Subcutaneous adipose tissue (tissue), 4 donors: ENCODE measurements around the gene DPP10. TPM values are rescaled to one million over a fixed set of nuclear protein-coding genes. Genes with fewer than 3 reads are reported as not detected.

Source experiments
- CTCF ChIP-seq: fragments of 450-650 bp; IDR thresholded peaks from one replicate; pipeline ENCODE4 v1.5.1; 2016; ENCODE audit warnings: low read depth, mild to moderate bottlenecking, control low read depth, antibody characterized with exemption, moderate library complexity
- total RNA-seq, 4 donors: library from RNA; depleted of rRNA; stranded (reverse); fragments of >200 nt; gene quantifications; one replicate each; pipeline ENCODE4 v1.1.0, GENCODE V29; 2016

Gene DPP10
- total RNA-seq, 4 donors from 2014 or later: 0.94 TPM; not detected in 3

DNA sequence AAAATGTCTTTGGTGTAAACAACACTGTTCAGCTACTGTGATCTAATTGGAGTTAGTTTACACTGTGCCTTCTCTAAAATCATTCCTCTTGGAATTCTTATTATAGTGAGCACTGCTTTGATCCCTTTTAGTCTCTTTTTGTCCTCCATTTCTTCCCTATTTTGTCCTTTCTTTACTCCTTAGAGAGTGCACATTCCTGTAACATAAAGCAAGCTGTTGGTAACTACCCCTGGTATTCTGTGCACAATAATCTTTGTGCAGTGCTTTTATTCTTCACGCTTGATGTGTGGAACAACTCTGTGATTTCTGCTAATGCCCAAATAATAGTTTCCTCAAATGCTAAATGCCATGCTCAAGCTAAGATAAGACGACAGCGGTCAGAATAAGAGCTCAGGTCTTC is 401.5 kb downstream of the DPP10 start:
- no peak for TF ChIP-seq CTCF

DNA sequence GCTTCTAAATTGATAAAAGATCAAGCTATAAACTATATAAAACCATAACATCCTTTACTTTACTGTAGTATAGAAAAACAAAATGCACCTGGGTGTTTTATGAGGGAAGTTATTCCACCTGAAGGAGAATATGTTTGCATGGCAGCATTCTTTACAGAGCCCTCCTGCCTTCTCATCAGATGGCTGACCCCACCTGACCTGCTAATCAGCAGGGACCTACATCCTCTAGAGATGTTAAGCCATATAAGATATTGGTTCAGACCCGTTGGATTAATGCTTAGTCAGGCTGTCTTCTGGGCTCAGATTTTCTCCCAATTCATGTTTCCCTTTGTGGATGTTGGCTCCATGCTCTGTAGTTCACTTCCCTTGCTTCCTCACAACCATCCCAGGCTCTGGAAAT is 414.8 kb downstream of the DPP10 start:
- no peak for TF ChIP-seq CTCF

DNA sequence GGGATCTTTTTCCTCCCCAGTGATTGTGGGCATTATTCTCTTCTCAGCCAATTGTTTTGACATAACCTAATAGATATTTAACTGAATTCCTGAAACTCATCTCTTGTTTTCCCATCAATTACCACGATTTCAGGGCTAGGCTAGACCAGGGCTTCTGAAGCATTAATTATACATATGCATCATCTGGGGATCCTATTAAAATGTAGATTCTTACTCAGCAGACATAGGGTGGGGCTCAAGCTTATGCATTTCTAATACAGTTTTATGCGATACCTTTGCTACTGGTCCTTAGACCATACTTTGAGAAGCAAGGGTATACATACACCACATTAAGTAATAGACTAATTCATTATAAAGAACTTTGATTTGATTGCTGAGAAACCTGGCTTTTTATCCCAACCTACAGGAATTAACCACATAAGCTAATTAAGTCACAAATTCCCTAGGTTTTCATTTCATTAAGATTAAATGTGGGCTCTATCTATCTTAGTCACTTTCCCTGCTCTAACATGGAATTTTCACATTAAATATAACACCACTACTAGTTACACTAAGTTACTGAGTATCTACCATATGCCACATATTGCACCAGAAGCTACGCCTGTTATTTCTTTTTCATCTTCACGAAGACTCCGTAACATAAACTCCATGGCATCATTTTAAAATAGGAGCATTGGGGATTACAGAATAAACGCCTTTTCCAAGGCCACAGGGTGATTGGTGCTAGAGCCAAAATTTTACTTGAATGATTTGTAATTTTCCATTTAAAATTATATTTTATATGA is 417.5 kb downstream of the DPP10 start:
- TF ChIP-seq CTCF: no peak

DNA sequence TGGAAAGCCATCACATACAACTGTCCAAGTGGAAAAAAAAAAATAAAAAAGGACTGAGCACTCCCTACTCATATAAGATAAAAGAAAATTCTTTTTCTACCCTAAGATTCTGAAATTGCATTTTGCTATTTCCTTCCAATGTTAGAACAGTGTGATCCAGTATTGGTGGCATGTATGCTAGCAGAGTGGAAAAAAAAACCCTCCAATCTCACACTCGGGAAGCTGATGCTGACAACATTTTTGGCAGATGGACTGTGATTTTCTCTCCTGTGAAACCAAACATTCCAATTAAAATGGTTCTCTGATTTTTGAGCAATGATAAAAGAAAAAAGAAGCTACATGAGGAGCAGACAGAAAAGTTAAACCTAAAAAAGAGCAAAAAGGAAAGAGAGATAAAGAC is 419.8 kb downstream of the DPP10 start:
- no peak for TF ChIP-seq CTCF

DNA sequence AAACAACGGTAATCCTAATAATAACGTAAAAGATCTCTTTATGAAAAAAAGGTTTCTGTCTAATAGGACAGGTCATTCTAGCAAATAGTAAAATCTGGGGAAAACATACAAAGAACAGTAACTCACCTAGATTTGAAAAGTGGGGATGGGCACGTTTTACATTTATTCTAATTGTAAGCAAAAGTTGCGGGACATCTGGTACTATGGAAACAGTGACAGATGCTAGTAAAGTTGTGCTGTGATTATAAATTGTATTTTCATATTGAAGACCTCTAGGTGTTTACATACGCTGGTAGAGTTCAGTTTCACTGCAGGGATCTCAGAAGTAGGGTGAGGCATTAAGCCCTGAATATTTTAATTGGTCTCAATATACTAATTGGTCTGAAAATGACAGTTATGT is 422.5 kb downstream of the DPP10 start:
- TF ChIP-seq CTCF: no peak

DNA sequence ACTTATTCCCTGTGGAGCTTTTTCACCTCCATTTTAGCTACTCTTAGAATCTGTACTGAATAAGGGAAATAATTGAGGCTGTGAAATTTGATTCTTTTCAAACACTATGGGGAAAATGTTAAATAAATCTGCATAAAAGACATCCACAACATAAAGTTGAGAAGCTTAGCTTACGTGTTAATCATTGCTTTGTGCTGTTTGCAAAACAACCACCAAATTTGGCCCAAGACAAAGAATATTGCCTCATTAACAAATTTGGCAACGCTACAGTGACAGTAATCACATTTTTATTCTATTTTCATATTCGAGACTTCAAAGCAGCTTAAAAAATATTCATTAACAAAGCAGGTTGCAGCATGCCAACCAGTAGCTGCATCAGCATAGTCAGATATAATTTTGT is 437.6 kb downstream of the DPP10 start:
- TF ChIP-seq CTCF: no peak

GRCh38 chr2:114919985-114920384 is 477.5 kb downstream of the DPP10 start:
- no peak for TF ChIP-seq CTCF
